GM19099 (cell line): Measurements from ENCODE around the gene ATP2A3.

ENCODE experiments used
- POLR2A ChIP-seq: IDR thresholded peaks from 3 replicates; pipeline ENCODE4 v1.6.1; 2011; ENCODE audit warnings: low read depth; ENCODE audit not compliant: insufficient read length; ENCODE audit errors: extremely low read depth

Gene ATP2A3

DNA sequence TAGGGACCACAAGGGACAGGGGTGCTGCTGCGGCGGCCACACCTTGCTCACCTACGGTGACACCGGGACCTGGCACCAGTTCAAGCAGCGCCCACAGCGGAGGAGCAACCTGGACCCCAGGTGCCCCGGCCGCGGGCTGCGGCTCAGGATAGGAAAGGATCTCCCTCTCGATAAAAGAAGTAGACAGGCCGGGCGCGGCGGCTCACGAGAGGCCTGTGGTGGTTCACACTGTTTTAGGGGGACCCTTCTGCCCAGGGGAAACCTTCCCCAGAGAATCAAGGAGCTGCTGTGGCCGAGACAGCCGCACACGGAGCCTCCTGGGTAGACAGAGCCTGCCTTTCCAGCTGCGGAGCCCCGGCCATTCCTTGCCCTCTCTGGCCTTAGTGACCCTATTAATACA, 17.9 kb upstream of the ATP2A3 start:
- TF ChIP-seq POLR2A = no peak

DNA sequence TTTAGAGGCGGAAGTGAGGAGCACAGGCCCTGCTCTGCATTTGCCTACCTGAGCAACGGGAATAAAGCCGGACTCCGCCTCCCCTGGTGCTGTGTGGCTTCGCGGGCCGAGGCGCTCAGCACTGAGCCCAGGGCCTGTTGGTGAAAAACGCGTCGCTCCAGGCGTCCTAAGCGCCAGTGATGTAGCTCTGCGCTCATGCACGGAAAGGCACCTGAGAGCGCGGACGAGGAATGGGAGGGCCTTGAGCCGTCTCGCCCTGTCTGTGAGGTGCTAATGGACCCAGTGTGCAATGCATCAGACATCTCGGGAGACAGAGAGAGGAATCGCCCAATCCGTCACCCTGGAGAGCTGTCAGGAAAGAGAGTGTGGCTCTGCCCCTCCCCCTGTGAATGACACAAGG, 17.2 kb upstream of the ATP2A3 start:
- TF ChIP-seq POLR2A = no peak

DNA sequence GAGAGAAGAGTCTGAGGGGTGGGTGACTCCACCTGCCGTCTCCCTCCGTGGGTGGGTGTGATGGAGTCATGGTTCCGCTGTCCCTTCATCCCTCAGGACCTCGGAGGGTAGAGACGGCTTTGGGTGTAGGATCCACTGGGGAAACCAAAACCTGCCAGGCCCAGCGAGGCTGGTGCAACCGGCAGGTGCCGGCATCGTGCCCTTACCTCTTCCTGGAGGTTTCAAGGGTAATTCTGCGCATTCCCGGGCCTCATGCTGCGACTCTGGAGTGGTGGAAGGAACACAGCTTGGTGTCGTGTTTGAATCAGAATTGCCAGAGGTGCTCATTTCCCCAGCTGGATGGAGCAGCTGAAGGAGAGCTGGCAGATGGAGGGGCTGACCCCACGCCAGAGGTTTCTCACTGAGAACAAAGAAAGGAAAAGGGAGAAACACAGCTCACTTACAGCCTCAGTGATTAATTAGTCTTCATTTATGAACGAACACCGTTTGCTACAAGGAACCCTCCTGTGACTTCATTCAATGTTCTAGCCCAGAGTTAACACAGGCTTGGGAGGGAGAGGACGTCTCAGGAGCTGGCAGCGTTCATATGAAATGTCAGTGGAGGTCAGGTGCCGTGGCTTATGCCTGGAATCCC, 16.3 kb upstream of the ATP2A3 start:
- no peak for TF ChIP-seq POLR2A

DNA sequence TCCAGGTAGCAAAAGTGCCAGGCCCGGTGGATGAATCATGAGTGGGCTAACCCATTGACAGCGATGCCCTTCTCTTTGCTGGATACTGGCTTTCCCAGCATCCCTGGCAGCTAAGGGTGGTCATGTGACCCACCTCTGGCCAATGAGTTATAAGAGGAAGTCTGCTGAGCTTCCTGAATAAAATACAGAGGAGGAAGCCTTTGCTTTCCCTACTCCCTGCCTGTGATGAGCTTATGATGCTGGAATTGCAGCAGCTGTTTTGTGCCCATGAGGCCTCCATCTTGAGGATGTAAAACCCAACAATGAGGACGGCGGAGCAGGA, 15.0 kb upstream of the ATP2A3 start:
- no peak for TF ChIP-seq POLR2A

DNA sequence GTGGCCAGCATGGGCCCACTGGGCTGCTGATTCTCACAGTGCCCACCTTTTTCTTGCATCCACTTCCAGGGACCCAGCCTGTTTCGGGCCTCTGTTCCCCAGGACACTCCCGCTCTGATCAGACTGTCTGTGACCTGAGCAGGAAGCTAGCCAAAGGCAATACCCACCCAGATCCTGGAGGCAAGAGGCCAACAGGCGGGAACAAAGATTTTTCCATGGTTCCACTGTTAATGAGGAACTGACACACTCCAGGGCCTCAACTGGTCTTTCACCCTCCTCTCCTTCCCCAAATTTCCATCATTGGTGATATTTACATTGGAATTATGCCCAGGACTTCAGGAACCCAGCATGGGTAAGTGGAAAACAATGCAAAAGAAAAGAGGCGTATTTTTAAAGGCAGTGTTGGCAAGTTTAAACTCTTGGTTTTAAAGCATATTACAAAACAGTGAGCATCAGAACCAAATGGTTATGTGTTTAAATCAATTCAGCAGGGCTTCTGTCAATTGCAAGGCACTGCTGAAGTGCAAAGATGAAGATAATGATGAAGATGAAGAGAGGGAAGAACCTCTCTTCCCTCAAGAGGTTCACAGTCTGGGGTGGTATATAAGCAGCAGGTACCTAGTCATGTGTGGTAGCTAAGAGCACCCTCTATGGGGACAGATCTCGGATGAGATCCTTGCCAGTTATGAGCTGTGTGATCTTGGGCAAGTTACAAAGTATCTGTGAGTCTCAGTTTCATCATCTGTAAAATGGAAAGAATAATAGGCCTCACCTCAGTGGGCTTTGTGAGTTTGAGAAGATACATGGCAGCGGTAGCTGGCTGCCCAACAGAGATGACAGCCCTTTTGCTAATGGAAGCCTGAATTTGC, 14.4 kb upstream of the ATP2A3 start:
- no peak for TF ChIP-seq POLR2A

DNA sequence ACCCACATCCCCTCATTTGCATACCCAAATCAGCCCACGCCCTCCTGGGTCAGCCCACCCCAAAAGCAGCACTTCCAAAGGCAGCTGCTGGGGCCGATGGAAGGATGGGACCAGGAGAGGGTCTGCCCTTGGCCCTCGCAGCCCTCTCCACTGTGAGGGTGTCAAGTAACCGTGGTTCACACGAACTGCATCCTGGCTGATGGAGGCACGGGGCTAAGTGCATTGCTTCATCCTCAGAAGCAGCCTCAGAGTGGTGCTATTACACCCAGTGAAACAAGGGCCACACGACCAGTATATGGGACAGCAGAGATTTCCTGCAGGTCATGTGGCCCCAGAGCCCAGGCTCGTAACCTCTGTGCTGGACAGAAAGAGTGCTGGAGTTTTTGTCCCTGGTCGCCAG, 13.2 kb upstream of the ATP2A3 start:
- no peak for TF ChIP-seq POLR2A

DNA sequence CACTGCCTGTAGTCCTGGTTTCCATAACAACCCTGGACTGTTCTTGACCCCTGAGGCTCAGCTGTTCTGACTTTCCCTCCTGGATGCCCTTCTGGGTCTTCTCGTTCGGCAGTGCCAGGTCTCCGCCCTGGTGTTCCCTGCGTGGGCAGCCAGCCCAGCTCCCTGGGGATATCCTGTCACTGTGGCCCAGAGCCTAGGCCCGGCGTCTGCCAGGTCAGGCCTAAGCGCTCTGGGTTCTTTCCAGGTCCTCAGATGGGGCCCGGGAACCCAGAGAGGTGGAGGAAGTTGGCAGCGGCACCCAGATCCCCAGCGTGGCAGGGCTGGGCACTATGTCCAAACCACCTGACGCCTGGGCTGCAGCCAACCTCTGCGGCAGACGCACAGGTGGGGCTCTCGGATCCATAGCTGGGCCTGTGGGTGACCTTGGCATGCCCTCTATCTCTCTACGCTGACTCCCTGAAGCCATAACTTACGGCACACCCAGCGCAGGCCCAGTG, 12.5 kb upstream of the ATP2A3 start:
- TF ChIP-seq POLR2A = no peak

DNA sequence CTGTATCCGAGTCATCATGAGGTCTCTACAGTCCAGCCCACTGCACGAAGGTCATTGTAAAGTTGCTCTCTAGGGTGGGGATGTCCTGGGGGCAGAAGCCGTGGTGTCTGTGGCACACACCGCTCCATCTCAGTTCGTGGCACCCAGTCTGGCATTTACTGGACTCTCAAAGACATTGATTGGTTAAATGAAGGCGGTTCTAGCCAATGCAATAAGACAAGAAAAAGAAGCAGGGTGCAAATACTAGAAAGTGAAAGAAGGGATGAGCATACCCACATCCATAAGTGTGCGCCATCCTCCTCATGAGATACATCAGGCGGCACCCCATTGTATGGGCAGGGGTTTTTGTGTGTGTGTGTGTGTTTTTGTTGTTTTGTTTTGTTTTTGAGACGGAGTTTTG, 10.7 kb upstream of the ATP2A3 start:
- TF ChIP-seq POLR2A = no peak

DNA sequence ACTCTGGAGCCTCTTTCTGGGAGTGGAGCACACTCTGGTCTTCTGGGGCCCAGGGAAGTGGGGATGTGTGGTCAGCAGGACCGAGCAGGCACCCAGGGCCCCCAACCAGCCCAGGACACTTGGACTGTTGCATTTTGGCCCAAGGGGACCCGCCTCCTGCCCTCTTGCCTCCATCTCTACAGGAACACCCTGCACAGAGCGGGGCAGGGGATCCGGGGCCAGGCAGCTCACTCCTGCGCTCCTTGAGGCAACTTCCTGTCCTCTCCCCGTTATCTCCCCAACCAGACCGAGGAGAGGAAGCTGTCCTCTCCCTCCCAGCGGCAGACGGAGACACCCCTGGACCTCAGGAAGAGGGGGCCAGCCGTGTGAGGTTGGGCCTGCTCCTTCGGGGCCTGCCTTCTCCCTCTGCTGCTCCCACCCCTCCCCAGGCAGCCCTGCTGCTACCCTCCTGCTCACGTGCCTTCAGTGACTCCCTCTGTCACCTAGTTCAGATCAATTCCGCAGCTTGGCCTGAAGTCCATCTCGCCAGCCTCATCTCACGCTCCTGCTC, 10.0 kb upstream of the ATP2A3 start:
- TF ChIP-seq POLR2A = no peak

DNA sequence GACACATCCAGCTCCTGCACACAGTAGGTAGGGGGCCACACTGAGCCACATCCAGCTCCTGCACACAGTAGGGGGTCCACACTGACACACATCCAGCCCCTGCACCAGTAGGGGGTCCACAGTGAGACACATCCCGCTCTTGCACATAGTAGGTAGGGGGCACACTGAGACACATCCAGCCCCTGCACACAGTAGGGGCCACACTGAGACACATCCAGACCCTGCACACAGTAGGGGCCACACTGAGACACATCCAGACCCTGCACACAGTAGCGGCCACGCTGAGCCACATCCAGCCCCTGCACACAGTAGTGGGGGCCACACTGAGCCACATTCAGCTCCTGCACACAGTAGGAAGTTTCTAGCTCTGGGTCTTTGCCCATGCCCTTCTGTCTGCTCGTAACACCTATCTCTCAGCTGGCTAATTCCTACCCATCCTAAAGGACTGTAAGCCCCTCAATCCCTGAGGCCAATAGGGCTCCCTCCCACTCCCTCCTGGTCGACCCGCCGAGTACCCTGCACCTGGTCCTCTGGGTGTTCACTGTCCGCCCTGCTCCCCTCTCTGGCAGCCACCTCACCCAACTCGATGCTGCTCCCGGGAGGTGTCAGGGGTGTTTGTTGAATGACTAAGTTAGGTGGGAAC, 9.4 kb upstream of the ATP2A3 start:
- TF ChIP-seq POLR2A = no peak

DNA sequence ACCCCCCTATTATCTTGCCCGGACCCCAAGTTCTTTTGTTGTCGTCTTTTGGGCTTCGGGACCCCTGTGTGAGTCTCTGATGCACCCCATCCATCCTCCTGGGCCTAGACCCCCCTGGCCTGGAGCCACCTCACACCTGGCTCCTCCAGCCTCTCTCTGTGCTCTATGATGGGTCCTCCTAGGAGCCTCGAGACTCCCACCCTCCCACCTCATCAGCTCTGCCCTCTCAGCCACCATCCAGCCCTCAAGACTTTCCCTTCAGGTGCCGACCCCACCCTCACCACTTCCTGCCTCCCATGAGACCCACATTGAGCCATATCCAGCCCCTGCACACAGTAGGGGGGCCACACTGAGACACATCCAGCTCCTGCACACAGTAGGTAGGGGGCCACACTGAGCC, 8.7 kb upstream of the ATP2A3 start:
- no peak for TF ChIP-seq POLR2A

DNA sequence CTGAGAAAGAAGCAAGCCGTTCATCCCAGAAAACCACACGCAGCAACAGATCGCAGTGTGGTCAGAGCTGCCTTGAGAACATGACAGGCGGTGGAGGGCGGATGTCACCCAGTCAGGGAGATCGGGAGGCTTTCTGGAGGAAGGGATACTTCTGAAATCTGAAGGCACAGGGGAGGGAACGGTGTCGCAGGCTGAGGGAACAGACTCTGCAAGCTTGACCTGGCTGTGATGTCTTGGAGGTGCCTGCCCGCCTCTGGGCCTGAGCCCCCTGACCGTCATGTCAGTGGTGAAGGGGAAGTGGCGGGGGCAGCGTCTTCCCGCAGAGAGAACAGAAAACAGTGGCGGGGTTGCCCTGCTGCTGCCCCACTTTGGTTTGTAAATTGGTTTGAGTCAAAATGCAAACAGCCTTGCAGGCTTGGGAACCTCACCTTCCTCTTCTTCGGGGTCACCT, 8.1 kb upstream of the ATP2A3 start:
- TF ChIP-seq POLR2A = no peak

DNA sequence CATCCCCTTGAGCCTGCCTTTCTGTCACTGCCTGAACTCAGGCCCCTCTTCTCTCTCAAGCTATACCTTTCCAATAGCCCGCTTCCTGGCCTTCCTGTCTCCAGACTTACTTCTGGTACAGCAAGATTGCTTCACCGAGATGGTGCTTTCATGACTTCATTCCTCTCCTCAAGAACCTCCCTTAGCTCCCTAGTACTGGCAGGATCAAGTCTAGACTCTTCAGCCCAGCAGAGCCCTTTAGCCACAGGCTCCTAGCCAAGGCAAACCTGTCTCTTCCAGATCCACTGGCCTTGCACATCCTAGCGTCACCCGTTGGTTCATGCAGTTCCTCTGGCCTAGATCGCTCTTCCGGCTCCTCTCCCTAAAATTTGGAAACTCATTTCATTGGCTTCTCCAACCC, 6.4 kb upstream of the ATP2A3 start:
- TF ChIP-seq POLR2A = no peak

DNA sequence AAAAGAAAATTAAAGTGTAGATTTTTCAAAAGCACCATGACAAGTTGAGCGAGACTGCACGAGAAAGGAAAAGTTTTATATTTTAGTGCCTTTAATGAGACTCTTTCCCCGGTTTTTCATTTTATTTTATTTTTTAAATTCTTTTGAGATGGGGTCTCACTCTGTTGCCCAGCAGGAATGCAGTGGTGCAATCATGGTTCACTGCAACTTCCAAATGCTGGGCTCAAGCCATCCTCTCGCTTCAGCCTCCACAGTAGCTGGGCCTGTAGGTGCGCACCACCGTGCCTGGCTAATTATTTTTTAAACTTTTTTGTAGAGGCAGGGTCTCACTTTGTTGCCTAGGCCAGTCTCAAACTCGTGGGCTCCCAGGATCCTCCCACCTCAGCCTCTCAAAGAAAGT, 5.7 kb upstream of the ATP2A3 start:
- TF ChIP-seq POLR2A = no peak

DNA sequence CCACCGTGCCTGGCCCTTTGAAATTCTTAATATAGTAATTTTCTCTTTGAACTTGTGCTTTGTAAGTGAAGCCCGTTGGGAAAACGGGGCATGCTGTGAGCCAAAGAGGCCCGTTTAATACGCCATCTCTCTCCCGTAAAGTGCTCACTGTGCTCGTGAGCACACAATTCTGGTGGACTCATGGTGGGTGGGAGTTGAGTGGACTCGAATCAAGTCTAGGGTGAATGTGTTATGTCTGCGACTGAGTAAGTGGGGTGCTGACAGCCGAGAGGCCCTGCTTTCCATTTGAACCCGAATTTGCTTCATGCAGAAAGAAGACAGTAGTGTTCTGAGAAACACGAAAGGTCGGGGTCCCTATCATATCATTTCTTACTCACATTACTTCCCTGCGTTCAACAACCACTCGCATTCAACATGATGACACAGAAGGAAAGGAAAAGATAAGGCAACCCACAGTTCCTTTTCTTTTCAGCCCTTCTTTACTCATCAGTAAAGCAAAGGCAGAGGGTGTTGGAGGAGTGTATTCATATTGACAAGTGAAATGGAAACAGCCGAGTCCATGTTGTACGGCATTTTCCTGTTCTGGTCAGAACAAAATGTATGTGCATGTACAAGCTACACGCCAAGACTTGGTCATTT, 4.8 kb upstream of the ATP2A3 start:
- no peak for TF ChIP-seq POLR2A
